Stimulated activated CD4-positive, alpha-beta T cell treated with anti-CD3 and anti-CD28 coated beads, Interleukin-1b, Interleukin-23, amount 100 ng/mL, for 48 hours (primary cell): ENCODE measurements around the gene TSPAN32.
"Not testable (repeated sequence)": the region's sequence is repeated elsewhere in the genome, so short reads cannot be mapped to it uniquely, and the experiment has no call there.

Source experiments
- DNase-seq: peaks from one replicate; pipeline ENCODE4 v3.0.0-alpha.2; 2020

Gene TSPAN32

GRCh38 chr11:2343502-2343901, 41.7 kb downstream of the TSPAN32 start:
- DNase-seq = no peak

GRCh38 chr11:2345050-2345449, 43.2 kb downstream of the TSPAN32 start:
- DNase-seq = no peak

DNA sequence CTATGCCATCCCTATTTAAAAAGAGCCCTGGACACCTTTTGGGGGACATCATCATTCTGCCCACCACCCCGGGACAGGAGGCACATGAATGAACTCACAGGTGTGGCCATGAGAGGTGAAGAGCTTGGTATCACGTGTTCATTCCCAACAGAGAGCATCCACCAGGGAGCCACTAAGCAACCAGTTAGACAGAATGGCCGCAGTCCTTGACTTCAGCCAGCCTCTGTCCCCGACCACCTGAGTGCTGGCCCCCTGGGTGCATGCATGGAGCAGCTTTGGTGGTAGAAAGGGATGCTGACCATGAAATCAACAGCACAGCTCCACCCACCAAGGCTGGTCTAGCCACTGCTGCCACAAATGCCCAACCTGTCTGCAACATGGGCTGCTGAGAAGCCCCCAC, 44.2 kb downstream of the TSPAN32 start:
- DNase-seq = no peak

GRCh38 chr11:2346586-2347307, 44.9 kb downstream of the TSPAN32 start:
- DNase-seq = no peak

GRCh38 chr11:2347308-2347830, 45.6 kb downstream of the TSPAN32 start:
- no peak for DNase-seq

DNA sequence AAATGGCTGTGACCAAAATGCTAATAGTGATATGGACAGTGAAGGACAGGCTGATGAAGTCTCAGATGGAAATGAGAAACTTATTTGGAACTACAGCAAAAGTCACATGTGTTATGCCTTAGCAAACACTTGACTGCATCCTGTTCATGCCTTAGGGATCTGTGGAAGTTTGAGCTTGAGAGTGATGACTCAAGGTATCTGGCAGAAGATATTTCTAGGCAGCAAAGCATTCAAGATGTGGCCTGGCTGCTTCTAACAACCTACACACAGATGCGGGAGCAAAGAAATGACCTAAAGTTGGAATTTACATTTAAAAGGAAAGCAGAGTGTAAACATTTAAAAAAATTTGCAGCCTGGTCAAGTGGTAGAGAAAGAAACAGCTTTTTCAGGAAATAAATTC, 47.2 kb downstream of the TSPAN32 start:
- DNase-seq = no peak

GRCh38 chr11:2351701-2352100, 49.9 kb downstream of the TSPAN32 start:
- DNase-seq = no peak

- no peak for DNase-seq
Measured at GRCh38 chr11:2352420-2352819, 50.6 kb downstream of the TSPAN32 start.

- DNase-seq = no peak
Measured at GRCh38 chr11:2355000-2355644, 53.3 kb downstream of the TSPAN32 start.

DNA sequence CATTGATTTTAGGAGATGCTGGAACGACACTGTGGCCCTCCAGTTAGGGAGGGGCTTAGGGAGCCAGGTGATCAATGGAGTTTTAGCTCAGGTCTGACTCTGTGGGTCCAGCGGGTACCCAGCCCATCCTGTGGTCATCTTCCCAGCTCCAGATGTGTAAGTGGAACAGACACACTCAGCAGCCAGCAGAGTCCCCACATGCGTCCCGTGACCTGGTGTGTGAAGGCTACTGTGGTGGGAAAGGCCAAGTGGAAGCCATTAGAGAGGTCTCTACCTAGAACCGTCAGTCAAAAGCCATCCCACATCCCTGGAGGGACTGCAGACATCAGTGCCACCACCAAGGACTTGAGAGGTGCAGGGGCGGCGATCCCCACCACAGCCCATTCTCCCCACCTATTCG, 55.4 kb downstream of the TSPAN32 start:
- no peak for DNase-seq

DNA sequence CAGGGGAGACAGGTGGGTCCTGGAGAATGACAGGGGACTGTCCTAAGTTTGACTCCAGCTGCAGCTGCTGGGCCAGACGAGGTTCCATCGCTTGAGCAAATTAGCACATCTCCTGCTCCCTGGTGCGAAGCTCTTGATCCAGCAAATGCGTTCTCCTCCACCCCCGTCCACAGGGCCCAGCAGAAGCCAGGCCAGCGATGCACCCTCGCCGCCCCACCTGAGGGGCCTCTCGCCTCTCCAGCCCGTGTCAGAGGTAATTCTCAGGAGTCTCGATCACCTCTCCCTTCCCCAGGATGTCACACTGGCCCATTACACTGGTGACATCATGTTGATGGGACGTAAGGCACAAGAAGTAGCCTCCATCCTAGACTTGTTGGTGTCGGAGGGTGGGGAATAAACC, 55.8 kb downstream of the TSPAN32 start:
- not testable (repeated sequence) for DNase-seq

DNA sequence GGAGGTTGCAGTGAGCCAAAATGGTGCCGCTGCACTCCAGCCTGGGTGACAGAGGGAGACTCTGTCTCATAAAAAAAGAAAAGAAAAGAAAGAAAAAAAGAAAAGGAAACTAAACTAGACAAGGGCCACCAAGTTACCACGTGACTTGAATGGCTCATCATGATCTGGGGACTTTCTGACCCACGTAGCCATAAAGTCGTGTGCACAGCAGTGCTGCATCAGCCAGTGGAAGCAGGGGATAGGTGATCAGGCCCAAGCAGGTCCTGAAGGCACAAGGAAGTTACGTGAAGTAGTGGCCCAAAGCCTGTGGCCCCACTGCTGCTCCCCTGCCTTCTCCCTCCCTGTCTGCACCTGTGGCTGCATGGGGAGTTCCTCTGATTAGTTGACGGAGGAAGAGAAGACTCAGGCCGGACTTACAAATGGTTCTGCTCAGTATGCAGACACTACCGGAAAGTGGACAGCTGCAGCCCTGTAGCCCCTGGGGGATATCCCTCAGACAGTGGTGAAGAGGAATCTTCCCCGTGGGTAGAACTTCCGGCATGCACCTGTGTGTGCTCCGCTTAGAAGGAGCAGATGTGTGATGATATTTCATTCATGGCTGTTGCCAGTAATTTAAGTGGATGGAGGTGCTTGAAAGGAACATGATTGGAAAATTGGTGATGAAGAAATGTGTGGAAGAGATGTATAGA, 57.1 kb downstream of the TSPAN32 start:
- no peak for DNase-seq

DNA sequence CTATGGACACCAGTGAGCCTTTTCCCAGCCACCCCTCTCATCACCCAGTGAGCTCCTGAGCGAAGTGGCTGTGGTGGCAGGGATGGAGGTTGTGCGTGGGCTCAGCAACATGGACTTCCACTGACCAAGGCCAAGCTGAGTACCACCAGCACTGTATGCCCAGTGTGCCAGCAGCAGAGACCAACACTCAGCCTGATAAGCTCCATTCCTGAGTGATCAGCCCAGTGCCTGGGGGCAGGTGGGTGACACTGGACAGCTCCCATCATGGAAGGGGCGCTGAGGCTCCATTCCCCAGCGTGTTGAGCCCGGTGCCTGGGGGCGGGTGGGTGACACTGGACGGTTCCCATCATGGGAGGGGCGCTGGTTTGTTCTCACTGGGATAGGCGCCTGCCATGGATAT, 57.7 kb downstream of the TSPAN32 start:
- DNase-seq = no peak

DNA sequence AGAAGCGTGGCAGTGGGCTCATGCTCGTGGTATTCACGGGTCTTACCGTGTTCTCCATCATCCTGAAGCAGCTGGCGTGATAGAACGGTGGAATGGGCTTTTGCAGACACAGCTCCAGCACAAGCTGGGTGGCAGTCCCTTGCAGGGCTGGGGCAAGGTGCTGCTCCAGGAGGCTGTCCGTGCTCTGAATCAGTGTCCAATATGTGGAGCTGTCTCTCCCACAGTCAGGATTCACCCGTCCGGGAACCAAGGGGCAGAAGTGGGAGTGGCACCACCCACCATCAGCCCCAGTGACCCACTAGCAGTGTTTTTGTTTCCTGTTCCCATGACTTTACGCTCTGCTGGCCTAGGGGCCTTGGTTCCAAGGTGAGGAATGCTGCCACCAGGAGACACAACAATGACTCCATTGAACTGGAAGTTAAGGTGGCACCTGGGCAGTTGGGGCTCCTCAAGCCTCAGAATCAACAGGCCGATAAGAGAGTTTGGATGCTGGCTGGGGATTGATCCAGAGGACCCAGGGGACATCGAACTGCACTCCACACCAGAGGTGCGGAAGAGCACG, 58.3 kb downstream of the TSPAN32 start:
- DNase-seq = no peak

DNA sequence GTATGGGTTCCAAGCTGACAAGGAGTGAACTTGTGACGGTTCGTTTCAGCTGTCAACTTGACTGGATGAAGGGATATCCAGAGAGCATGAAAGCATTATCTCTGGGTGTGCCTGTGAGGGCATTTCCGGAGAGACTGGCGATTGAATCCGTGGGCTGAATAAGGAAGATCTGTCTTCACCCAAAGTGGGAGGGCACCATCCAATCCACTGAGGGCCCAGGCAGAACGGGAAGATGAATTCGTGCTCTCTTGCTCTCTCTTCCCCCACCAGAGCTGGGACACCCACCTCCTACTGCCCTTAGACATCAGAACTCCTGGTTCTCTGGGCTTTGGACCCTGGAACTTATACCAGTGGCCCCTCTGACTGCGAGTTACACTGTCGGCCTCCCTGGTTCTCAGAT, 59.8 kb downstream of the TSPAN32 start:
- no peak for DNase-seq

GRCh38 chr11:2362414-2362813, 60.6 kb downstream of the TSPAN32 start:
- DNase-seq = no peak

DNA sequence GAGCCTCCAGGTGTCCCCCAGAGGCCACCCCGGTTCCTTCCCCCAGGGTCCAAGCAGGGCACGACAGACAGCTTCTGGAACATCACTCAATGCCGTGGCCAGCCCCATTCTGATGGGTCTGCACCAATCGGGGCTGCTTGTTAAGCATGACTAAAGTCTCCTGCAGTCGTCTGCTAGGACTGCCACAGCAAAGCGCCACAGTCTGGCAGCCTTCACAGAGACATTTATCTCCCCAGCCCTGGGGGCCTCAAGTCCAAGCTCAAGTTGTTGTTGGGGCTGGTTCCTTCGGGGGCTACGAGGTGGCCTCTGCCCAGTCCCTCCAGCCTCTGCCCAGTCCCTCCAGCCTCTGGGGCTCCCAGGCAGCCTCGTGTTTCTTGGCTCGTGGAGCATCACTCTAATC, 61.3 kb downstream of the TSPAN32 start:
- no peak for DNase-seq

GRCh38 chr11:2363577-2364370, 62.0 kb downstream of the TSPAN32 start:
- no peak for DNase-seq

- not testable (repeated sequence) for DNase-seq
Measured at GRCh38 chr11:2364386-2364785, 62.6 kb downstream of the TSPAN32 start.

DNA sequence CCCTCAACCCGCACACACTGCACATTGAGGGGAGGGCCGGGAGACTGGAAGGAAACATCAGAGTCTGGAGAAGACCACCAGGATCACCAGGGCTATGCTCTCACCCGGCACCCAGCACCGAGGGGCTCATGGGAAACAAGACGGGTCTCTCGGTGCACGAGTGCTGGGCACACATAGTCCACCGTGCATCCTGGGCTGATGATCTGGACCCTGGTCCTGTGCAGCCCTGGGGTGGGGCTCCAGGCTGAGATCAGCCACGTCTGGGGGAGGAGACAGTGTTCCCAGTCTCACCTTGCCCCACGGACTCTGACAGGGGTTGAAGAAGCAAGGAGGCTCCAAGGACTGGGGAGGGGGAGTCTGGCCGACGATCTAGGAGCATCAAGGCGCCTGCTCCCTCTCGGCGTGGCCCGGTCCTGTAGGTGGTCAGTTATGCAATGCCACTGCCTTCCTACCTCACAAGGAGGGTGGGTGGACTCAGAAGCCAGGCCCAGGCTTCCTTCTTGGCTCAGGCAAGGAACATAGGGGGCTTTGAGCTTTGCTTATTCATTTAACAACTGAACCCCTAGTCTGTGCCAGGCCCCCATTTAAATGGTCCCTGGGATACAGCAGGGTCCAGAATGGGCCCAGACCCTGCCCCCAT, 63.9 kb downstream of the TSPAN32 start:
- no peak for DNase-seq

DNA sequence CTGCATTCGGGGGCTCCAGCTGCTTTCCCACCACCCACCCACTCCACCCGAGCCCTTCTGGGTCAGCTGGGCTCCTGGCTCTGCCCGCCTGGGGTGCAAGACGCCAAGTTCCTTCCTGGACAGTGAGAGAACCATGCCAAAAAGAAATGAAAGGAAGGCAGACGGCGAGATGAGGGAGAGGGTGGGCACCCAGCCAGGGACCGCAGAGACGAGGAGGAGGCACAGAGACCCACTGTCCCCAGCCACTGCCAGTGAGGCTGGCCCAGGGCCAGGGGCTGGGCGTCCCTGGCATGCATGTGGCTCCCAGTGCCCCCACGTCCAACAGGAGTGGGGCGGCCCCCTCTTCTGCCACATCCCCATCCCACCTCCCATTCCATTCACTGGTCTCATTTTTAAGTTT, 64.5 kb downstream of the TSPAN32 start:
- DNase-seq = no peak

- DNase-seq = no peak
Measured at GRCh38 chr11:2366733-2367132, 64.9 kb downstream of the TSPAN32 start.
